B cell (primary cell): ENCODE data around the gene FAM227B. TPM values are rescaled to one million over a fixed set of nuclear protein-coding genes. Genes with fewer than 3 reads are reported as not detected.

Experiments used
- ATAC-seq: fragments of 200-7000 bp; cut with Tn5 transposase; one replicate; pipeline ENCODE4 v1.10.0; 2021; ENCODE audit warnings: low read depth, mild to moderate bottlenecking, moderate number of reproducible peaks, moderate library complexity
- CTCF ChIA-PET: fragments of 350-600 bp; sonication (Branson Sonifier 250); formaldehyde crosslinking; loops from one replicate; lab custom pipeline; 2021; ENCODE audit warnings: antibody characterized with exemption, inconsistent platforms; lab: Charles Lee
- POLR2A ChIA-PET: fragments of 350-600 bp; sonication (Branson Sonifier 250); formaldehyde crosslinking; loops from one replicate; lab custom pipeline; 2021; ENCODE audit warnings: antibody characterized with exemption; lab: Charles Lee
- DNase-seq: peaks from one replicate; pipeline ENCODE4 v3.0.0; 2013
- H2AFZ ChIP-seq: 2 replicates; pipeline ENCODE4 v1.6.1; 2012; ENCODE audit warnings: mild to moderate bottlenecking, low read depth, low read length; ENCODE audit not compliant: insufficient read depth, poor library complexity, severe bottlenecking
- H3K27ac ChIP-seq, 2 donors: 1 replicate in 1 of 2; 2 replicates in 1 of 2; pipeline ENCODE4 v1.5.1; 2012 to 2013; ENCODE audit warnings: low read length in 2 of 2, mild to moderate bottlenecking in 2 of 2, moderate library complexity in 1 of 2
- H3K27me3 ChIP-seq, 4 experiments: fragments of 200-600 bp in 1 of 4; sonication (generic) in 1 of 4; replicated peaks in 1 of 4; 1 replicate in 2 of 4; 2 replicates in 2 of 4; pipeline versions ENCODE4 v1.6.1 to v1.7.0; 2013 to 2016; ENCODE audit warnings: low read length in 3 of 4, mild to moderate bottlenecking in 2 of 4, mixed read lengths in 1 of 4, moderate library complexity in 1 of 4; ENCODE audit not compliant: insufficient read depth in 4 of 4, control insufficient read depth in 3 of 4; ENCODE audit errors: control extremely low read depth in 1 of 4
- H3K36me3 ChIP-seq, 2 experiments: replicated peaks in 1 of 2; 1 replicate in 1 of 2; 2 replicates in 1 of 2; pipeline versions ENCODE4 v1.6.1 to v1.7.1; 2013; ENCODE audit warnings: low read length in 1 of 2; ENCODE audit not compliant: insufficient read depth in 2 of 2, control insufficient read depth in 1 of 2; ENCODE audit errors: control extremely low read depth in 1 of 2, extremely low read depth in 1 of 2
- H3K4me1 ChIP-seq, 2 donors: fragments of 200-600 bp in 1 of 2; sonication (generic) in 1 of 2; 1 replicate in 1 of 2; 2 replicates in 1 of 2; pipeline versions ENCODE4 v1.5.1 to v1.6.1; 2013 to 2017; ENCODE audit warnings: low read length in 2 of 2; ENCODE audit not compliant: control insufficient read depth in 2 of 2, insufficient read depth in 2 of 2
- H3K4me2 ChIP-seq: replicated peaks from 2 replicates; pipeline ENCODE3; 2012; ENCODE audit warnings: mild to moderate bottlenecking, low read depth, low read length; ENCODE audit not compliant: poor library complexity, severe bottlenecking
- H3K4me3 ChIP-seq, 5 experiments: fragments of 200-600 bp in 1 of 5; sonication (generic) in 1 of 5; 1 replicate in 3 of 5; 2 replicates in 2 of 5; pipeline versions ENCODE4 v1.5.1 to v1.7.0; 2011 to 2016; ENCODE audit warnings: low read length in 4 of 5, mild to moderate bottlenecking in 4 of 5, low read depth in 2 of 5, control low read depth in 1 of 5, moderate library complexity in 1 of 5; ENCODE audit not compliant: insufficient read depth in 1 of 5; ENCODE audit errors: control extremely low read depth in 1 of 5, extremely low read depth in 1 of 5
- H3K79me2 ChIP-seq: fragments of 200-600 bp; sonication (generic); one replicate; pipeline ENCODE4 v1.6.0; 2016; ENCODE audit warnings: low read length; ENCODE audit not compliant: control insufficient read depth, insufficient read depth
- H3K9ac ChIP-seq: fragments of 200-600 bp; sonication (generic); 2 replicates; pipeline ENCODE4 v1.6.1; 2017; ENCODE audit warnings: mild to moderate bottlenecking, low read length, moderate library complexity
- H3K9me3 ChIP-seq, 3 donors: one replicate each; pipeline versions ENCODE4 v1.6.1 to v1.7.1; 2013; ENCODE audit warnings: low read length in 2 of 3; ENCODE audit not compliant: control insufficient read depth in 2 of 3, insufficient read depth in 1 of 3; ENCODE audit errors: control extremely low read depth in 1 of 3
- H4K20me1 ChIP-seq: 2 replicates; pipeline ENCODE4 v1.6.0; 2012; ENCODE audit warnings: mild to moderate bottlenecking, low read length; ENCODE audit not compliant: insufficient read depth, control insufficient read depth, poor library complexity, severe bottlenecking
- H3K27ac Mint-ChIP-seq: one replicate; pipeline ENCODE4 v1.8.0; 2021; ENCODE audit warnings: mixed read lengths
- H3K27me3 Mint-ChIP-seq: one replicate; pipeline ENCODE4 v1.8.0; 2021; ENCODE audit warnings: mixed read lengths
- H3K4me1 Mint-ChIP-seq: one replicate; pipeline ENCODE4 v1.8.0; 2021; ENCODE audit warnings: mixed read lengths
- H3K4me3 Mint-ChIP-seq: one replicate; pipeline ENCODE4 v1.8.0; 2021; ENCODE audit warnings: mixed read lengths
- H3K9me3 Mint-ChIP-seq: one replicate; pipeline ENCODE4 v1.8.0; 2022; ENCODE audit warnings: mixed read lengths; ENCODE audit not compliant: insufficient read depth
- EZH2 ChIP-seq: IDR thresholded peaks from 2 replicates; pipeline ENCODE4 v1.6.1; 2012; ENCODE audit warnings: borderline replicate concordance, low read depth, mild to moderate bottlenecking, moderate library complexity, low read length; ENCODE audit not compliant: insufficient read depth, poor library complexity, severe bottlenecking
- WGBS: methylation state at CpG from one replicate; pipeline ENCODE4 v1.1.5; 2013; ENCODE audit warnings: missing lambda C conversion rate; ENCODE audit not compliant: insufficient coverage; 5-methylcytosine and 5-hydroxymethylcytosine counted together
- intact Hi-C: fragments of 100-400 bp; cut with micrococcal nuclease; formaldehyde crosslinking; loops from one replicate; pipeline ENCODE4 v1.10.0; 2022
- polyA plus RNA-seq: library from polyadenylated mRNA; depleted of rRNA; stranded (reverse); fragments of >200 nt; gene quantifications from 2 replicates; pipeline ENCODE4 v1.2.3, GENCODE V29; 2012
- total RNA-seq, 2 donors: library from RNA; stranded (reverse); fragments of 120-200 nt in 1 of 2; gene quantifications; 1 replicate in 1 of 2; 2 replicates in 1 of 2; pipeline versions ENCODE4 v1.2.3 to v1.2.4, GENCODE V29; 2013 to 2022
- TF ChIP-seq, protein P1 (sequence below): fragments of 200-600 bp; IDR thresholded peaks from one replicate; pipeline ENCODE4 v1.8.0; 2022; ENCODE audit warnings: antibody characterized with exemption, mild to moderate bottlenecking

FAM227B gene
- total and polyA plus RNA-seq, 2 donors (not counting 1 experiment from before 2014, with no cell fraction given): 5.6 to 8.9 TPM

DNA sequence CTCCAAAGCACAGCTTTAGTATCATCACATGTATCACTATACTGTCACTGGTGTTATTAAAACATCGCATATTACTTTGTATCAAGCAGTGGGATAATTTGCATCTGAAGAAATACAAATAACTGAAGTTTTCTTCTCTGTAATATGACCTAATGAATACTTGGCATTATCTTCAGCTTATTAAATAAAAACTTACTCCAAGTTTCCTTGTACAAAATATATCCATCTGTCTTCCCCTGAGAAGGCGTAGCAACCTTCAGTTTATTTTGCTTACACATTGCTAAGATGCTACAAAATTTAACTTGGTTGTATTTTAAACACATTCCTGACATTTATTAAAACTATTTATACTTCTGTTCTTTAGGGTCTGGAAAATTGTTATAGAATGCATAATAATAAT, 183.9 kb downstream of the FAM227B start:
- Histone ChIP-seq H3K4me1 (peaks cover 6 to 14% of the 10 kb centered on the region in 2 donors), H3K36me3 (no peaks in the 10 kb centered on the region), H2AFZ (no peak overlapping the region), H3K27me3 (no peaks in the 10 kb centered on the region), H4K20me1 (no peaks in the 10 kb centered on the region), H3K9me3 (no peaks in the 10 kb centered on the region), H3K4me2 (no peak overlapping the region), H3K9ac (no peak overlapping the region), H3K4me3 (no peak overlapping the region), H3K27ac (no peak overlapping the region), H3K79me2 (no peaks in the 10 kb centered on the region)
- peaks cover 18% of the 10 kb centered on the region for H3K4me1 Mint-ChIP-seq
- ChIA-PET POLR2A (no interaction called here), CTCF (no interaction called here)
- WGBS: no CpG with 5 or more reads among the region's 2 CpGs
- no peak for ATAC-seq
- H3K27ac Mint-ChIP-seq: no peak overlapping the region
- DNase-seq: no peak
- intact Hi-C loops: no loop called here
- H3K4me3 Mint-ChIP-seq: no peak overlapping the region
- TF ChIP-seq, protein P1, sequence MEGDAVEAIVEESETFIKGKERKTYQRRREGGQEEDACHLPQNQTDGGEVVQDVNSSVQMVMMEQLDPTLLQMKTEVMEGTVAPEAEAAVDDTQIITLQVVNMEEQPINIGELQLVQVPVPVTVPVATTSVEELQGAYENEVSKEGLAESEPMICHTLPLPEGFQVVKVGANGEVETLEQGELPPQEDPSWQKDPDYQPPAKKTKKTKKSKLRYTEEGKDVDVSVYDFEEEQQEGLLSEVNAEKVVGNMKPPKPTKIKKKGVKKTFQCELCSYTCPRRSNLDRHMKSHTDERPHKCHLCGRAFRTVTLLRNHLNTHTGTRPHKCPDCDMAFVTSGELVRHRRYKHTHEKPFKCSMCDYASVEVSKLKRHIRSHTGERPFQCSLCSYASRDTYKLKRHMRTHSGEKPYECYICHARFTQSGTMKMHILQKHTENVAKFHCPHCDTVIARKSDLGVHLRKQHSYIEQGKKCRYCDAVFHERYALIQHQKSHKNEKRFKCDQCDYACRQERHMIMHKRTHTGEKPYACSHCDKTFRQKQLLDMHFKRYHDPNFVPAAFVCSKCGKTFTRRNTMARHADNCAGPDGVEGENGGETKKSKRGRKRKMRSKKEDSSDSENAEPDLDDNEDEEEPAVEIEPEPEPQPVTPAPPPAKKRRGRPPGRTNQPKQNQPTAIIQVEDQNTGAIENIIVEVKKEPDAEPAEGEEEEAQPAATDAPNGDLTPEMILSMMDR: no peak
- no peak for TF ChIP-seq EZH2
- H3K27me3 Mint-ChIP-seq: no peaks in the 10 kb centered on the region
- H3K9me3 Mint-ChIP-seq: no peaks in the 10 kb centered on the region

GRCh38 chr15:49435174-49435573, 185.4 kb downstream of the FAM227B start:
- WGBS: no CpG with 5 or more reads among the region's 1 CpG
- ChIA-PET CTCF (no interaction called here), POLR2A (no interaction called here)

More at GRCh38 chr15:49435174-49435573, 185.4 kb downstream of the FAM227B start:
- no peaks in the 10 kb centered on the region for H3K9me3 Mint-ChIP-seq
- Histone ChIP-seq H3K9ac (no peak overlapping the region), H3K4me3 (no peak overlapping the region), H3K79me2 (no peaks in the 10 kb centered on the region), H3K27me3 (peaks cover 0 to under 1% (median 0%) of the 10 kb centered on the region in 4 experiments), H4K20me1 (no peaks in the 10 kb centered on the region), H2AFZ (no peak overlapping the region), H3K4me1 (peaks cover 6 to 14% of the 10 kb centered on the region in 2 donors), H3K27ac (no peak overlapping the region), H3K9me3 (no peaks in the 10 kb centered on the region), H3K4me2 (no peak overlapping the region), H3K36me3 (no peaks in the 10 kb centered on the region)
- no peak for DNase-seq
- intact Hi-C loops: no loop called here
- peaks cover 16% of the 10 kb centered on the region for H3K4me1 Mint-ChIP-seq
- TF ChIP-seq, protein P1: no peak
- TF ChIP-seq EZH2: no peak
- peaks cover 4% of the 10 kb centered on the region for H3K27me3 Mint-ChIP-seq
- no peak overlapping the region for H3K4me3 Mint-ChIP-seq
- no peak overlapping the region for H3K27ac Mint-ChIP-seq
- no peak for ATAC-seq
